HG03460 (cell line): Measurements from ENCODE around the gene LPP.
"Not testable (repeated sequence)": the region's sequence is repeated elsewhere in the genome, so short reads cannot be mapped to it uniquely, and the experiment has no call there.

Experiments used
- ATAC-seq: cut with Tn5 transposase; IDR thresholded peaks from one replicate; pipeline ENCODE4 v1.9.1; 2021; ENCODE audit not compliant: unreplicated experiment

Gene LPP

GRCh38 chr3:188605905-188606304 lies 451.9 kb downstream of the LPP start:
- ATAC-seq: no peak

GRCh38 chr3:188607805-188608315 lies 453.9 kb downstream of the LPP start:
- ATAC-seq: no peak

DNA sequence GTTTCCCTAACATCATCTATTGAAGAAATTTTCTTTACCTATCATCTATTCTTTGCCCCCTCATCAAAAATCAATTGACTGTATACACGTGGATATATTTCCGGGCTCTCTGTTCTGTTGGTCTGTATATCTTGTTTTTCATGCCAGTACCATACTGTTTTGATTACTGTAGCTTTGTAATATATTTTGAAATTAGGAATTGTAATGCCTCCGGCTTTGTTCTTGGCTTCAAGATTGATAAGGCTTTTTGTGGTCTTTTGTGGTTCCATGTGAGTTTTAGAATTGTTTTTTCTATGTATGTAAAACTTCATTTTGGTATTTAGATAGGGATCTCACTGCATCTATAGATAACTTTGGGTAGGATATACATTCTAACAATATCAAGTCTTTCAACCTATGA lies 454.4 kb downstream of the LPP start:
- no peak for ATAC-seq

- ATAC-seq: not testable (repeated sequence)
Measured at GRCh38 chr3:188613721-188614120, 459.8 kb downstream of the LPP start.

- ATAC-seq: no peak
Measured at GRCh38 chr3:188617270-188617669, 463.3 kb downstream of the LPP start.

DNA sequence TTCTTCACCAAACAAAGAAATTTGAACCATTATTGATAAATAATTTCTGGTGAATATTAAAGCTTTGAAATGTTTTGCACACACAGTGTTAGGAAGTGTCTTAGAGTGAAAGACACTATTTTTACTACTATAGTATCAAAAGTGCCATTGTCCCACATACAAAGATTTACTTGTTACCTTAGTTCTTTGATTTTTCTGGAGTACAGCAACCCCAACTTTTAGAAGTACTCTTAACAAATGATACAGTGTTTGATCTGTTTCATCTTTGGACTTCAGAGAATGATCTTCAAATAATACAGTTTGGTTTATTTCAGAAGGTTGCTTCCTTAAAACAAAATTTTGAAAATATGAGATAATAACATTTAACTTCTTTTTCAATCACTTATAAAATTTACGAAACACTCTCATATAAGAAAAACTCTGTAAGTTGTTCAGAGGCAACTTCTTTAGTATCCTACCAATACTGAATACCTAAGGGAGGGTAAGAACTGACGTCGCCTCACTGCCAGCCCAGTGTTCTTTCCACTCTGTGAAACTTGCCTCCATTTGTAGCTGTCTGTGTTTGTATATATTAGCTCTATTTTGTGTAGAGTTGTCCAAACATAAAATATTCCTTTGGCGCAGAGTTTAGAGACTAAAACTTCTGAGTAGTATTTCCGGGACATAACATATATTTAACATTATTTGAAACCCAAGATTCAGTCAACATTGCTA lies 464.2 kb downstream of the LPP start:
- ATAC-seq: no peak

- ATAC-seq: no peak
Measured at GRCh38 chr3:188620752-188621151, 466.8 kb downstream of the LPP start.

GRCh38 chr3:188624384-188624783 lies 470.4 kb downstream of the LPP start:
- no peak for ATAC-seq

DNA sequence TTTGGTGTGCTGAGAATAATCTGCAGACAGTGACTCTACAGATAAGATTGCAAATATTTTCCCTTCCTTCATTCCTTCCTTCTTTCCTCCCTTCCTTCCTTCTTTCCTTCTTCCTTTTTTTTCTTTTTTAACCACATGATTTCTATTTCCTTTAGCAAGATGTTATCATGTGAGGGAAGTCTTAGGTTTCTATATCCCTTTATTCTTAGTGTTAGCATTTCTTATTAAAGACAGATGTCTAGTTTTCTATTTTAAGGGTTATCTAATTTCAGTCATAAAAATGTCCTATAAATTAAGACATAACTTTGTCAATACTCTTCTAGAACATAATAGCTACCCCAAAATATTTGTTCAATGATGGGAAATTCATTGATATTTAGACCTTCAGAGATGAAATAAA lies 470.9 kb downstream of the LPP start:
- ATAC-seq: no peak

GRCh38 chr3:188627652-188628051 lies 473.7 kb downstream of the LPP start:
- no peak for ATAC-seq

DNA sequence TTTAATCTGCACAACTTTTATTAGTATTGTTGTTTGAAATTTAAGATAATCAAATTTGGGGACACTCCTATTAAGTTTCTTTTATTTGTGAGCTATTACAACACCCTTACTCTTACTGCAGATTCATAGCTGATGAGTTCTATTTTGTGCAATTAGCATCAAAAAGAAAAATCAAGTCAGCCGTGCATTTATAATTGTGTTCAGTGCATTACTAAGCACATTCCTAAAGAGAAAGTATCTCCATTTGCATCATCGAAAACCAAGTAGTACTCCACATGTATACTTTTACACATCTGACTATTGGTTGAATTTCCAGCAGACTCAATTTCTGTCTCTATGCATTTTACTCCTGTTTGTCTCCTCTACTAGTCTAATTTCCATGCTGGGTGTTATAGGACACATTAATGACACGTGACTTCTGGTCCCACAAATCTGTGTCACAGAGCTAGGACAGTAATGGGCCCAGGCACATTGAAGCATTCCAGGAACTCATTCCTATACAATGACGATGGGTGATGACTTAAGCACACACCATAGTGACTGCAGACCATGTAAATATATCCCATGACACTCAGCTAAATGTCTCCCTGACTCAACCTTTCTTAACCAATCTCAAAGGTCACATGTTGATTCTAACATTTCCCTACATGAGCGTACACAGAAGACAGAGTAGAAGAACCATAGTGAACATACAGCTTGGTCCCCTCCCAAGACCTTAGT lies 477.5 kb downstream of the LPP start:
- no peak for ATAC-seq

GRCh38 chr3:188633206-188633605 lies 479.2 kb downstream of the LPP start:
- no peak for ATAC-seq

- ATAC-seq: no peak
Measured at GRCh38 chr3:188634285-188634684, 480.3 kb downstream of the LPP start.

- ATAC-seq: no peak
Measured at GRCh38 chr3:188635258-188636042, 481.5 kb downstream of the LPP start.

GRCh38 chr3:188636292-188636691 lies 482.3 kb downstream of the LPP start:
- ATAC-seq: not testable (repeated sequence)

DNA sequence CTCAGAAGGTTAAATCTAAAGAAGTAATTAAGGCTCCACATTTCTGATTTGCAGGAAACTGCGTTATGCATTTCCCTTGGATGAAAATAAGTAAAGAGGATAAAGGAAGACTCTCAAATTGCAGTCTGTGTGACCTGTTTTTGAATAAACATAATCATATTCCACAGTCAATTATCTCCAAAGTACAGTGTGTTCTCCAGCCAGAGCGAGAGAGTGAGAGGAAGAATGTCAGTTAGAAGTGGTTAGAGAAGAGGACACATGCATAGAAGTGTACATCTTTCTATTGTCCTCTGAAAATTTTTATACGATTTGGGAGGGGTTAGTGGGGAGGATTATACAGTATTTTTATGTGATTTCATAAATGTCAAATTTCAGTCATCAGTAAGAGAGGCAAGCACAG lies 487.1 kb downstream of the LPP start:
- no peak for ATAC-seq

DNA sequence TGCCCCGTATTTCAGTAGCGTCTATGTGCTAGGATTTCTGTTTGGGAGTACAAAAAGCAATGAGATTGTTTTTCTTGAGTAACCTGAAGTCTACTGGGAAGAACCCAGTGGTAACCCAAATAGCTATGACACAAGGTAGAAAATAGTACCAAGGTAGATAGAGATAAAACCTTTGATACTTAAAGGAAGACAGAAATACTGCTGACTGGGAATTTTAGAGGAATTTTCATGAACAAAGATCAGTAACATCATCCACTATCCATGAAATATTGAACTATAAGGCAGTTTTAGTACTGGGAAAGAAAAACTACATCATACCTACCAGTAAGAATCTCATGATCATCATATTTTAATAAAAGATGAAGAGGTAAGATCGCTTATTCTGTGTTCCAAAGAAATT lies 489.8 kb downstream of the LPP start:
- no peak for ATAC-seq

DNA sequence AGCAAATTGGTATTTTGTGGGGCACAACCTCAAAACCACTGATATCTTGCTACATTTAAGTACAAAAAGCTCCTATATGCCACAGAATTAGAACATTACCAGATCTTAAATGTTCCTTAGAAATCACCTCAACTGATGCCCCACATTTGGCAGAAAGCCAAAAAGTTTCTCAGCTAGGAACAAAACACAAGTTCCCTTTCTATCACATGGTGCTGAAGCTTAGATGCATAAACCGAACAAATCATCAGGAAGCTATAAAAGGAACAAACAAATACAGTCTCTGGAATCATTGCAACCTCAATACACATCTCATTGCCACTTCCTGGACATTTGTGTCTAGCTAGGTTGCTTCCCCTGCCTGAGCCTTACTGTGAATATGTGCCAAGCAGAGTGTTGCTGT lies 492.6 kb downstream of the LPP start:
- no peak for ATAC-seq

DNA sequence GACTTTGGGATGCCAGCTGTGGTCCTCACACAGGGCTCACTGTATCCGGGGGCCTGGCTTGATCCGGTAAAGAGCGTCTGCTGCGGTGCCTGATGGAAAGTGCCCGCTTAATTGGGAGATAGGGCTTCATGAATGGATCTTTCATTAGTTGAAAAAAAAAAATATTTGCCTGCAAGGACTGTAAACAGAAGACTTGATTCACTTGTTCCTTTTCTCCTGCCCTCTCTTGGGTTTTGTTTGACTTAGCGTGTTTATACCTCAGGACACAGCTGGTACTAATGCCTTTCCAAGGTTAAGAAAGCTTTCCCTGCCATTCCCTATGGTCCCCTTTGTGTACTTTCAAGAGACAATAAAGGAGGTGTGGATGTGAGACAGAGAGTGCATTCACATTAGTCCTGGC lies 493.3 kb downstream of the LPP start:
- ATAC-seq: no peak

DNA sequence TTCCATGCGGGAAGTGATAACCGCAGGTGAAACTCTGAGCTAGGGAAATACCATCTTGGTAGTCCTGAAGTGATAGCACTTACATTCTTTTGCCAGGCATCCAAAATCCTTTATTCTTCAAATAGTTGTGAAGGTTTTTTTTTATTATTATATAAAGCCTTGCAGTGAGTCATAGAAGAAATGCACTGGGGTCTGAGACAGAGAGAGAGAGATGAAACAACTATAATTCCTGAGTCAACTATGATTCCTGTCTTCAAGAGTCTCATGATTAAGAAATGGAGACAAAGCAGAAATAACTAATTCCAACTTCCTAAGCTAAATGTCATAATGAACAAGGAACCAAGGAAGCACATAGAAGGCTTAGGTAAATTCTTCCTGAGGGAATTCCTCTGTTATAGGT lies 495.6 kb downstream of the LPP start:
- no peak for ATAC-seq

DNA sequence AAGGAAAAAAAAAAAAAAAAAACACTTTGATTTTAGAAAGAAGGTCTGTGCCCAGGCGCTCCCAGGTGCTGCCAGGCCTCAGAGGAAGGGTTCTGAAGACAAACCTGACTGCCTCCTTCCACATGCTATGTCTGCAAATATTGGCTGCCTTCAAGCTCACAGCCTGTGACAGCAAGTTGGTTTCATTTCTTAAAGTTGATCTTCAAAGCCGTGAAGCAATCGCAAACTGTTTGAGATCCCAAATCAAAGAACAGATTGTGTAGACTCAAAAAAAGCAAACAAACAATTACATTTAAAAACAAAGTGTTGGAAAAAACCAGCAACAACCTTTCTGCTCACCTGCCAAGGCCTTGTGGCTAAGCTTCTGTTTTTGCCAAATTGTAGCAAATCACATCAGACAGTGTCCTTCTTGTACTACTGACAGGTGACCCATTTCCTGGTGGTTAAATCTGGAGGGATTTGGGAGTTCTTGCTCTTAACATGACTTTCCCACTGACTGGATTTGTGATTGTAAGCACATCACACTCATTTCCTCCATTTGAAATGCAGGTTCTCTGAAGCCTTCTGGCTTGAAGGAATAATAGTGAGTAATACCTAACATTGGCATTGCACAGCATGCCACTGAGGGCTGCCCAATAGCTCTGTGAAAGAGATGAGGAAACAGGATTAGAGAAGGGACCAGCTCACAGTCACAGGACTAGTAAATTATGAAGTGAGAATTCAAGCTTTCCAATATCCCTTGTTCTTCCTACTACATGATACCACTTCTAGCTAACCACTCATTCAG lies 502.4 kb downstream of the LPP start:
- ATAC-seq: no peak
